GM10266 (cell line): ENCODE measurements around the gene CLK1.

Source experiments
- DNase-seq: peaks from one replicate; pipeline ENCODE4 v3.0.0; 2012; ENCODE audit errors: extremely low spot score
- CTCF ChIP-seq: IDR thresholded peaks from 2 replicates; pipeline ENCODE4 v1.5.1; 2012; ENCODE audit warnings: mild to moderate bottlenecking, low read depth; ENCODE audit not compliant: control insufficient read depth, insufficient read depth; ENCODE audit errors: missing control alignments

CLK1 gene

GRCh38 chr2:200864176-200865034 is at the start of gene CLK1:
TSS of gene CLK1 (minus strand) at chr2:200864658. CDS start at chr2:200861862, 2,796 bp downstream.
- no peak for TF ChIP-seq CTCF
- DNase-seq = peak; percentile 91

GRCh38 chr2:200913654-200914053 is 49.2 kb upstream of the CLK1 start:
- TF ChIP-seq CTCF = no peak

GRCh38 chr2:200909958-200910357 is 45.5 kb upstream of the CLK1 start:
- DNase-seq = no peak
- TF ChIP-seq CTCF = no peak

More at GRCh38 chr2:200913654-200914053, 49.2 kb upstream of the CLK1 start:
- no peak for DNase-seq

- peak; percentile 44 for DNase-seq
- TF ChIP-seq CTCF = peak; percentile 87
Observed at GRCh38 chr2:200905618-200906296, 41.3 kb upstream of the CLK1 start.

GRCh38 chr2:200901459-200902072 is 37.1 kb upstream of the CLK1 start:
- peak; percentile 74 for TF ChIP-seq CTCF
- peak; percentile 79 for DNase-seq

- DNase-seq = no peak
- no peak for TF ChIP-seq CTCF
Observed at GRCh38 chr2:200899482-200899881, 35.0 kb upstream of the CLK1 start.
